Middle frontal gyrus (tissue), 1 donor: ENCODE measurements around the gene TMEM26.

Experiments
- DNase-seq: peaks from one replicate; pipeline ENCODE4 v3.0.0-alpha.2; 2015; ENCODE audit warnings: low spot score; ENCODE audit errors: extremely low spot score

Gene TMEM26

DNA sequence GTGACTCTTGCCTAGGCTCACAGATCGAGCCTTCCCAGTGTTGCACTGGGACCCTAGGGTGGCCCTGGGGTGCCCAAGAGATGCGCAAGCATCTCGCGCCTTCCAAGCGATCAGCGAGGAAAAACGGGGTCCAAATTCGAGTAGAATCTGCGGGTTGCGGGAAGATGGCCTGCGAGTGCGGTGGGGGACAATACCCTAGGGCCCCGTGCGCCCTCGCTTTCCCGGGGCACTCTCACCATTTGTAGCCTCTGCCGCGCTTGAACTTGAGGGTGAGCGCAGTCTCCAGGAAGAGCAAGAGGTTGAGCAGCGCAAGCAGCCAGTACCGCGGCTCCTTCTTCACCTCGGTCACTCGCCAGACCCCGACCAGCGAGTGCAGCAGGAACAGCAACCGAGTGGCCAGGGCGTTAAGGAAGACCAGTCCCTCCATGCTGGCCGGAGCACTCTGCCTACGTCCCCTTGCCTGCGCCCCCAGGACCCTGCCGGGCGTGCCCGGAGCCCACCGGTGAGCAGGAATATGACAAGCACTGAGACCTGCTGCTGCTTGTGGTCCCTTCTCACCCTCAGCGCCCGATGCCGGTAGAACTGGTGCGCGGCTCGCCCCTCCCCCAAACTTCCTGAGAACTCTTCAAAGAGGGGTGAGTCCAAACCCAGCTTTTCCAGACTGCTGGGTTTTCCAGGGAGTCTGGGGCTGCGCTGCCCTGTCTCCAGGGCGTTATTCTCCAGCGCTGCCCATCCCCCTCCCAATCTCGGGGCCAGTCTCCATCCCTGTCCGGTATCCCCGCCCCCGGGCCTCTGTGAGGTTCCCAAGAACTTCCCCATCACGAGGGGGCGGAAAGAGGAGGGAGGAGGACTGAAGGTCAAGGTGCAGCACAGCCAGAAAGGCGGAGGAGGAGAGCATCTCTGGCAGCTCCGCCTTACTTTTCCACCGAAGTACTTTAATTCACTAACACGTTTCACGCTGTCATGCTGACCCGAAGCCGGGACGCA, at the start of gene TMEM26:
TSS of gene TMEM26 (minus strand) at position 727 of the 987 bp plus-strand sequence. CDS start at position 427, 300 bp downstream.
- no peak for DNase-seq

- DNase-seq, result no peak
These were observed 47.3 kb upstream of the TMEM26 start for GRCh38 chr10:61500460-61500859.

DNA sequence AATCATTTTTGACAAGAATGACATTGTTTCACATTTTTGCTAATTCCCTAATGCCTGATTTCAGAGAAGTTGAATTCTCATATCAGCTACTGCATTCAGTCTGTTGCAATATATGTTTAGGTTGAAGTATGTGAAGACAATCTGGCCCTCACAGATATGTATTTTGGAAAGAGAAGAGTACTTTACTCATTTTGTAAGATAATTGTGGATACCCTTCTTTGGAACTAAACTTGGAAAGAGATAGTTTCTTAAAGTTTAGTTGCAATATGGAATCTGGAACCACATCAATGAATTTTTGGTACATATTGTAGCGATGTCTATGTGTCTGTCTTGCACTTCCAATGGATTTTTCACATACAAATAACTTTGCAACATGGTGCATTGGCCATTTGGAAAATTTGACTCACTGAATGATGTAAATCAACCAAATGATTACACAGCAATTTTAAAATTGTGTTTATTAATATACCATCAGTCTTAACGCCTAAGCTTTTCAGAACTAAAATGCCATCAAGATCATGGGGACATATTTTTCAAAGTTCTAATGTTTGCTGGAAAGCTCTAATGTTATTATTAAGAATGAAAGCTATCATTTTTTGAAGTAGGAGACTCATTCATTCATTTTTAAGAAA, 39.3 kb upstream of the TMEM26 start:
- DNase-seq, result no peak

GRCh38 chr10:61487506-61487905, 34.3 kb upstream of the TMEM26 start:
- DNase-seq, result no peak

DNA sequence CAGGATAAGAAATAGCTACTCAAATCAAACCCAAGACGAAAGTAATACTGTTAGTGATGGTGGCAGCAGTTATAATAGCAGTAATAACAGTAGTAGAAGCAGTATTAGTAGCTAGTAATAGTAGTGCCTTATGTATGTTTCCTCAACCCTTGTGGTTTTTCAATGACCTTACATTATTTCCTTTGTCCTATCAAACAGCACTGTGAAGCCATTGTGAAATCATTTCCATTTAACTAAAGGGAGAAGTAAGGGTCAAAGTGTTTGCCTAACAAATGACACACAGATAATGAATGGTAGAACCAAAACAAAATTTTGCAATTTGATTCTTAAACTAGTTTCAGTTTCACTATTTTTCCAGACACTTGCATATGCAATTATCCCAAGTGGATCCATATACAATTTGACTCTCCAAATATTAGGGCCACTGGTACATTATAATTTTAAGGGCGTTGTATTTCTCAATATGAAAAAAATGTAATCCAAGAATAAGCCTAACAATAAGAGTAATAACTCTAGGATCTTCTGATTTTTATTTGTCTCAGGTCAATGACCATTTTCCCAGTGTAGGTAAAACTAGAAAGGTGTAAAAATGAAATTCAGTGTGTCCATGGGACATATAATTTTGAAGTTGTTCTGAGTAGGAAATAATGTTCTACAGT, 33.7 kb upstream of the TMEM26 start:
- DNase-seq, result no peak

- no peak for DNase-seq
These were observed 33.1 kb upstream of the TMEM26 start for GRCh38 chr10:61486251-61486650.

DNA sequence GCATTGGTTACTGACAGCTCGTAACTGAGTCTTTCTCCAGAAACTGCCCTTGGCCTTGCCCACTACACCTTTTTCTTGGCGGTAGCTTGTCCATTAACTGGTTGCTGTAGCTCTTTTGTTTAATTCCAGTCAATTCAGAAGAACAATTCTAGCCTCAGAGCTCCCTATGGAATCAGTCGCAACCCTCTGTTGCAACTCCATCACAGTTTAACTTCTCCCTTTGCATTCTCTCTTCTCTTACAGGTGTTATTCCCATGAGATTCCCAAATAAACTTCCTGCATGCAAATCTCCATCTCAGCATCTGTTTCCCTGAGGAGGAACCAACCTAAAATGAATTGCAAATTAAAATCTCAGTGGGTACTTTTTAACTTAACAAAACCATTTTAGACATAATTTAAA, 28.4 kb upstream of the TMEM26 start:
- DNase-seq, result no peak

GRCh38 chr10:61480208-61480607, 27.0 kb upstream of the TMEM26 start:
- DNase-seq, result no peak

GRCh38 chr10:61478621-61479312, 25.6 kb upstream of the TMEM26 start:
- no peak for DNase-seq

GRCh38 chr10:61477451-61477850, 24.3 kb upstream of the TMEM26 start:
- DNase-seq, result no peak

DNA sequence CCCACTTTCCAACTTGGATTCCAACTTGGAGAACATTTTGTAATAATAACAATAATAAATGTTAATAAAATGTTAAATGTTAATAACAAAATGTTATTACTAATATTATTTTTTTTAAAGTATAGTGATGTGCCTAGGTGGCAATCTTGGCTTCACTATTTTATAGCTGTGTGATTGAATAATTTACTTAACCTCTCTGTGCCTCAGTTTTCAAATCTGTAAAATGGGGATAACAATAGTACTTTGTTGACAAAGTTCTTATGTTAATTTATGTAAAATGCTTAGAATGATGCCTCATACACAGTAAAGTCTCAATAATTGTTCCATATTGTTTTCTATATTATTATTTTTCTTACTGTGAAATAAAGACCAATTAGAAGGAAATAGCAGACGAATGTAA, 23.3 kb upstream of the TMEM26 start:
- DNase-seq, result no peak

- DNase-seq, result no peak
These were observed 22.3 kb upstream of the TMEM26 start for GRCh38 chr10:61475449-61475873.

DNA sequence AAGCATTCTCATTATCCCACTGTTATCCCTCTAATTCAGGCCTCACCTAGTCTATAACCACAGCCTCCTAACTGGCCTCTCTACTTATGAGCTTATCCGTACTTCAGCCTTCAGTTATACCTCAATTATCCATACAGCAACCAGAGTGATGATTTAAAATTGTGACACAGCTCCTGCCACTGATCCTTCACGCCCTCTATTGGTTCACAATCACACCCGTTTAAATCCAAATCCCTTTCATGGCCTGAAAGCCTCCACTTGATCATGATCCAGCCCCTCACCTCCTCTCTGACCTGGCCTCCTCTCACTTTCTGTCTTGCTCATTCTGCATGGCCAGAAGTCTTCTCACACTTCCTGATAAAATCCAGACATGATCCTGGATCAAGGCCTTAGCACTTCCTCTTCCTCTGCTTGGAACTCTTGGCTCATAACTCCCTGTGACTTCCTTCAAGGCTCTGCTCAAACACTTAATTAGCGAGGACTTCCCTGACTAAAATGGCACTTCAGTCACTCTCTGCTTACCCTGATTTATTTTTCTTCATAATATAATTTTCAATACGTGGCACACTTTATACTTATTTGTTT, 19.0 kb upstream of the TMEM26 start:
- no peak for DNase-seq

DNA sequence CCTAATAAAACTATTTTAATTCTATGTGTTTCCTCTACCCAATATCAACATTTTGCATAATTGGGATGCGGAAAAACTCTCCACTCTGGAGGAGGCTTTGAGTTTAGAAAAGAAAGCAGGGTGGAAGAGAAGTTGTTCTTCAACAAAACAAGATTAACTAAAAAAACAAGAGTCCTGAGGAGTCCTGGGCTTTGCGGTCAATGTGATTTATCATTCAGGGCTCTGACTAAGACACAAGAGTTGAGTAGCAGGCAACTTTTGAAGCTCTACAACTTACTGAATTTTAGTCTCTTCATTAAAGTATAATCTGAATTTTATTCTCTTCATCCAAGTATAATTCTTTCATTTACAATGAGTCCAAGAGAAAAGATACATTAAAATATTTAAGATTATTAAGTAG, 18.3 kb upstream of the TMEM26 start:
- no peak for DNase-seq

DNA sequence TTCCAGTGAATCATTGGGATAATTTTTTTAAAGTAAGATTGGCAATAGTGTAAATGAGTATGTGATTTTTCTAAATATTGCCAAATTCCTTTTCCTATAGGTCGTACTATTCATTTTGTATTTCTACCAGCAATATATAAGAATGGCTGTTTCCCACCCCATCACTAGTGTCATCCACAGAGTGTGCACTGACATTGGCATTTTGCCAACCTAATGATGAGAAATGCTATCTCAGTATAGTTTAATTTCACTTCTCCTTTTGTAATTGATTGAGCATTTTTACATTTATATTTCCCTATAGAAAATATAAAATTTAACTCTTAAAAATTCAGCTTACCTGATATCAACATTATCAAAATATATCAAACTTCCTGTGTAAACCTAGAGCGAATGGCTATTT, 17.6 kb upstream of the TMEM26 start:
- DNase-seq, result no peak

GRCh38 chr10:61465901-61466632, 12.9 kb upstream of the TMEM26 start:
- no peak for DNase-seq

DNA sequence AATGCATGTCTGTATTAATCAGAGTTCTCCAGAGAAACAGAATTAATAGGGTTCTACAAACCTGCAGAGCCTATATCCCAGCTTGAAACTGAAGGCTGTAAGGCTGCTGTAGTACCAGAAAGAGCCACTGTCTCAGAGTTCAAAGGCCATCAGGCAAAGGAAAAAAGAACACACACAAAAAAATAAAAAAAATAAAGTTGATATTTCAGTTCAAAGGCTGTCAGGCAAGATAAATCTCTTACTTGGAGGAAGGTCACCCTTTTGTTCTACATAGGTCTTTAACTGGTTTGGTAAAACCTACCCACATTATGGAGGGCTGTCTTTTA, 12.0 kb upstream of the TMEM26 start:
- DNase-seq, result no peak

DNA sequence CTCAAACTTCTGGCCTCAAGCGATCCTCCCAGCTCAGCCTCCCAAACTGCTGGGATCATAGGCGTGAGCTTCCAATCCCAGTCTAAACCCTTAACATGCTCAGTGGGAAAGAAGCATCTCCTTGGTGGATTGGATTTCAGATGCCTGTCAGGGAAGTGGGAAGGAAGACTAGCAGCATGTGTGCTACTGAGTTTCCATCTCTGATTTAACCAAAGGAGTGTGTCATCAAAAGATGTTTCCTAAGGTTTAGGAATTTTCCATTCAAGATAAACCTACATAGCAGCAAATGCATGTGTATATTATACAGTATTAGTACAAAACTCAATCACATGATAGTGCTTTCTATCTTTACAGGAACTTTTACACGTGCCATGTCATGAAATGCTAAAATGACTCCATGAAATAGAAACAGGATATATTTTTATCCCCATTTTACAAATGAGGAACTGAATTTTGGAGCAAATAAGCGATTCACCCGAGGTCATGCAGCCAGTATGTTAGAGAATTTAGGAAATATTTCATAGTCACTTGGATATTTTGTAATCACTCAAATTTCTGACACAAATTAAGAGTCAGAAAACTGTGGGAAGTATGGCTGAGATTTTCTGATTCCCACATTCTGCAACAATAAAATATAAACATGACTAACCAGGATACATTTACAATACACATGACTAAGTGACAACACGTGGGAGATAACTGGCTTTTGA, 11.4 kb upstream of the TMEM26 start:
- DNase-seq, result peak; percentile 23

- DNase-seq, result no peak
These were observed 10.1 kb upstream of the TMEM26 start for GRCh38 chr10:61463035-61463909.
